Stimulated activated CD4-positive, alpha-beta T cell treated with anti-CD3 and anti-CD28 coated beads, TNF-alpha, amount 100 ng/mL, for 1 hour (primary cell): ENCODE results near the gene KRT84.

Experiments
- DNase-seq, 3 donors: peaks; one replicate each; pipeline ENCODE4 v3.0.0-alpha.2; 2020; ENCODE audit warnings: low read depth in 3 of 3, low spot score in 1 of 3

KRT84 gene

GRCh38 chr12:52361553-52361952, 23.9 kb downstream of the KRT84 start:
- no peak for DNase-seq

- DNase-seq = no peak
These were observed 24.7 kb downstream of the KRT84 start for GRCh38 chr12:52360663-52361271.

DNA sequence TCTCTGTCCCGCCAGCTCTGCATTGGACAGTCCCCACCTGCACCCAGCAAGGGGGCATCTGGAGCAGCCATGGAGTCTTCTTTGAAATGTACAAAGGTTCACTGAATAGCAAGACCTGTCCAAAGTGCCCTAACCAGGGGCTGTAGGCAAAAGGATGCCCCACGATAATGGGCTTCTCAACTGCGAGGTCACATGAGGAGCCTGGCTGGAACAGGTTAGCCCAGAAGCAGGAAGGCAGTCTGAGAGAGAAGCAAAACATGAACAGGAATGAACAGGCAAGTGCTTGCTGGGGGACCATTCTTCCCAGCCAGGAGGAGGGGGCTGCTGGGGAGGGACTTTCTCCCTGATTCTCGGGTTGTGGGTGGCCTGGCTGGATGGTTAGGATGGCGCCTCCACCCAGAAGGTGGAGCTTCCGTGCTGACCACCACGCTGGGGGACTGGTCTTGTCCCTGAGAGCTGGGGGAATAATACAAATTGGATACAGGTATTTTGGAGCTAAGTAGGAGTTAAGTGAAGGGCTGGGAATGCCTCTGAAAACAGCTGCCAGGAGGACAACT, 25.3 kb downstream of the KRT84 start:
- no peak for DNase-seq

DNA sequence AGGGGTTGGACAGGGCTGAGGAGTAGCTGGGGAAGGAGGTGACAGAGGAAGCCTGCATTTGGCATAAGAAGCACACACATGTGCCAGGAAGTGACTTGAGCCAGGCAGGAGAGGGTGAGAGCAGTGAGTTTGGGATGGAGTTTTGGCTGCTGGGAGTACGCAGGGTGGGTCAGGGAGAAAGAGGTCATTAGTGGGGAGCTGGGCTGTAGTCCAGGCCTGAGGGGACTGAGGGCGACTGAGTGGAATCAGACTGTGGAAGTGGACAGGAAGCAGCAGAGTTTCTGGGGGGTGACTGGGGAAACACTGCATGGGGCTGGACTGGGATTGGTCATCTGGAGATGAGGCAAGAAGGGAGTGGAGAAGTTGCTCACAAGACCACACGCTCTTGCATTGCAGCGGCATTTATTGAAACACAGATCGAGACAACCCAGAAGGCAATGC, 25.8 kb downstream of the KRT84 start:
- DNase-seq = no peak

GRCh38 chr12:52358575-52359350, 26.7 kb downstream of the KRT84 start:
- DNase-seq = no peak

GRCh38 chr12:52356762-52357580, 28.5 kb downstream of the KRT84 start:
- DNase-seq = no peak

DNA sequence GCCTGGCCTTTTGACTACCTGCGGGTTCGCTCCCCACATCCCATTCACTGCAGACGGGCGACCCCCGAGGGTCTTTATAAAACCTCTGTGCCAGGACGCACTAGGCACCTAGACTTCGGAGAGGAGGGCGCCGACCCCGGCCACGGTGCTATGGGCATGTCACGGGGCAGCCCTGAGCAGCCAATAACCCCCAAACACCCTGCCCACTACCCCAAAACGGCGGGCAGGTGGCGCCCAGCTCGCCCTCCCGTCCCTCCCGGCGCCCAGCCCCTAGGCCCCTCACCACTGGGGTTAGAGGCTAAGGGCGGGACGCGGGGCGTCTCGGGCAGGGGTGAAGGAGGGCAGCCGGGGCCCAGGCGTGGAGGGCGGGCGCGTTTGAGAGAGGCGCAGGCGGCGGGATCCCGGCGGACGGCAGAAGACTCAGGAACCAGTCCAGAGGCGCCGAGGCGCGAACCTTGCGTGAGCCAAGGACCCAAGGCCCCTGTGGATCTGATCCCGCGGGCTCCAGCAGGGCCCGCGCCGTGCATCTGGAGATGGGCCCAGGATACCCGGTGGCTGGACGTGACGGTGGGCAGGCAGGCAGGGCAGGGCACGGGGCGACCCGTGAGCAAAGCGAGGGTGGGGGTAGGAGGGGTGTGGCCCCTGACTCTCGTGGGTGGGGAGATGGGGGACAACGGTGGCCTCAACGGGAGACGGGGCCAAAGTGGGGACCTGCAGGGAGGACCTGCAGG, 29.3 kb downstream of the KRT84 start:
- no peak for DNase-seq

DNA sequence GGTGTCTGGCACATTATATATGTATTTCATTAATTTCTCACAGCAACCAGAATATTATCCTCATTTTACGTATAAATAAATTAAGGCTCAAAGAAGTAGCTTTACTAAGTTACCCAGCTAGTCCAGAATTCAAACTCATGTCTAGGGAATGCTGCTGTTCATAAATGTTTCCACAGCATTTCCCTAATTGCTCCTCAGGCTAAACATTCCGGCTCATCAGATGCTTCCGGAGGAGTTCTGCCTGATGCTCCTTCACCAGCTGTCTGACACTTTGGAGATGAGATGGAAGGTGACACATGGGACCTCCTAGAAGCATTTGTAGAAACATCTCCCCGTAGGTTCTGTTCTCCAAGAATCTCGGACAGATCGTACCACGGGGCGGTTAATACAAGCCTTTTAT, 30.3 kb downstream of the KRT84 start:
- DNase-seq = no peak

- no peak for DNase-seq
These were observed 31.3 kb downstream of the KRT84 start for GRCh38 chr12:52354200-52354599.

- no peak for DNase-seq
These were observed 31.7 kb downstream of the KRT84 start for GRCh38 chr12:52353766-52354165.

- DNase-seq = no peak
These were observed 32.5 kb downstream of the KRT84 start for GRCh38 chr12:52352951-52353350.

GRCh38 chr12:52351196-52352059, 34.0 kb downstream of the KRT84 start:
- DNase-seq = peak in 2 of 3 donors; percentile 8 to 24

- DNase-seq = no peak
These were observed 34.7 kb downstream of the KRT84 start for GRCh38 chr12:52350786-52351185.

GRCh38 chr12:52350021-52350620, 35.3 kb downstream of the KRT84 start:
- no peak for DNase-seq

GRCh38 chr12:52349196-52349595, 36.3 kb downstream of the KRT84 start:
- DNase-seq = no peak

DNA sequence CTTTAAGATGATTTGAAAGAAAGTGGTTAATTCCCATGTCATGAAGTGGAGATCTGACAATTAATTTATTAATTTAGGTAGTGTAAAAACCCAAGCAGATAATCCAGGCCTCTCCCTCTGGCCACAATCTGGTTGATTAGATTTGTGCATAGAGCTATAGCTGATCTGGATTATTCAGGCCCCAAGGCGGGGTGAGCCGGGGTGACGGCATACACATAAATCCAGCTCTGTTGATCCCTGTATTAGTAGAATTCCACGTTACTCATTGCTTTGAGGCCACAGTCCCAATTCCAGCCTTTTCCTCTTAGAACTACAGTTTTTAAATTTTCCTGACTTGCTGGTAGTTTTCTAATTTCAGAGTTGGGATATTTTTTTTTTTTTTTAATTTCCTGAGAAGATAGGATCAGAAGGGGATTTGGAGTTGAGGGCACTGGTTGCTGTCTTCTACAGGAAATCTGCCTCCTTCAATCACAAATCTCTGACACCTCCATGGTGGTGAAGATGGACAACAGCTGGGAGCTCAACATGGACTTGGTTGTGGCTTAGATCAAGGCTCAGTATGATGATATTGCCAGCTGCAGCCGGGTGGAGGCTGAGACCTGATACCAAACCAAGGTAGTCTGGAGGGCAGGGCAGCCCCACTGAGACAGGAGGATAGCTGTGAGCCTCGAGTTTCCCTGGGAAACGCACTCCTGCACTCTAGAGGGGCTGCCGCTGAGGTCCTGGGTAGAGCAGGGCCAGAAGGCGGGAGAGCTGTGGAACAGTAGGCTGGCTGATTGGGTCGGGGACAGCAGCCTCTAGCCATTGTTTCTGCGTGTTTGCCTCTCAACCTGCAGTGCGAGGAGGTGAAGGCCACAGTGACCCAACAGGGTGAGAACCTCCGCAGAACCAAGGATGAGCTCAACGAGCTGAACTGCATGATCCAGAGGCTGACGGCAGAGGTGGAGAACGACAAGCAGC, 37.6 kb downstream of the KRT84 start:
- no peak for DNase-seq

DNA sequence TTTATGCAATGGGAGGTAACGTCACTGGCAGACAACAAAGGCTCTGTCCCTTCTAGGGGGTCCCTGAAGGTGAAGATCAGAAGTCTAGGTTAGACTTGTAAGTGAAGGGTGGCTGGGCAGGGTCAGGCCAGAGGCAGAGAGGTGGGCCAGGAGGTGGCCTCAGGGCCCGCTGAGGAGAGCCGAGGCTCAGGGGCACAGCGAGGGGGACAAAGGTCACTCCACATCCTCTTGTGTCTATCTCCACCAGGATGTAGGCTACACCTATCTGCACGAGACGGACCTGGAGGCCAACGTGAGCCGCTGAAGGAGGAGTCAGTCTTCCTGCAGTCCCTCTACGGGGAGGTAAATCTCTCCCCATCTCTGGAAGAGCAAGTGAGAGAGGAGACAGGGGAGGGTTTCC, 38.4 kb downstream of the KRT84 start:
- no peak for DNase-seq

DNA sequence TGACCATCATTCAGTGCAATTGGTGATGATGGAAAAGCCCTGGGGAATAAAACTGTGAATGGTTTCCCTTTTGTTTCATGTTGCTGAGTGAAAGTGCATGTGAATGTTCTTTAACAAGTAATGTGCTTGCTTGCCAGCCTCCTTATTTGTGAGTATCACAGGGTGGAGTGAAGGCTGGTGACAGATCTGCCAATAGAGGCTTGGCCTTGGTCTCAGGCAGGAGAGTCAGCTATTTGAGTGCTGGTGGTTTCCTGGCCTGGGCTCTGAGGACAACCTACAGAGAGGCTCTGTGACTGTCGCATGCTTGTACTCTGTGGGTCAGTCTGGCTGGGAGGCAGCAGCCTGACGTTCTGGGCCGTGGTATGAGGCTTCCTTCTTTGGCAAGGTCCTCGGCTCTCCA, 38.9 kb downstream of the KRT84 start:
- DNase-seq = no peak
